Thoracic aorta (tissue), 2 donors: Measurements from ENCODE around the gene RPS15. TPM values are rescaled to one million over a fixed set of nuclear protein-coding genes. Genes with fewer than 3 reads are reported as not detected.

ENCODE experiments used
- ATAC-seq: fragments of 150-250 bp; one replicate; pipeline ENCODE4 v1.8.0; 2017; ENCODE audit warnings: low read depth; ENCODE audit not compliant: insufficient number of reproducible peaks, low FRiP score
- DNase-seq: peaks from one replicate; pipeline ENCODE4 v3.0.0-alpha.2; 2020; ENCODE audit warnings: low spot score
- H3K27ac ChIP-seq, 2 donors: fragments of 200-600 bp; sonication (generic); 1 replicate in 1 of 2; 2 replicates in 1 of 2; pipeline ENCODE4 v1.5.1; 2016; ENCODE audit warnings: mild to moderate bottlenecking in 2 of 2, moderate library complexity in 2 of 2
- H3K27me3 ChIP-seq: fragments of 200-600 bp; sonication (generic); replicated peaks from 2 replicates; pipeline ENCODE4 v1.6.0; 2016; ENCODE audit warnings: mild to moderate bottlenecking; ENCODE audit not compliant: insufficient read depth
- H3K36me3 ChIP-seq: fragments of 200-600 bp; sonication (generic); one replicate; pipeline ENCODE4 v1.5.1; 2016
- H3K4me1 ChIP-seq, 2 donors: fragments of 200-600 bp; sonication (generic); 1 replicate in 1 of 2; 2 replicates in 1 of 2; pipeline versions ENCODE4 v1.5.1 to v1.6.0; 2016; ENCODE audit warnings: low read depth in 2 of 2, mild to moderate bottlenecking in 1 of 2; ENCODE audit not compliant: control insufficient read depth in 1 of 2
- H3K4me3 ChIP-seq: fragments of 200-600 bp; sonication (generic); 2 replicates; pipeline ENCODE4 v1.5.1; 2016; ENCODE audit warnings: mild to moderate bottlenecking
- H3K9me3 ChIP-seq: fragments of 200-600 bp; sonication (generic); 2 replicates; pipeline ENCODE4 v1.5.1; 2016
- total RNA-seq, 2 donors: library from RNA; depleted of rRNA; stranded (reverse); fragments of >200 nt; gene quantifications; one replicate each; pipeline versions ENCODE4 v1.1.0 to v1.2.3, GENCODE V29; 2016
- TF ChIP-seq, protein P1 (sequence below): fragments of 200-600 bp; sonication (generic); IDR thresholded peaks from one replicate; pipeline ENCODE4 v1.5.1; 2019; ENCODE audit warnings: antibody characterized with exemption

The RPS15 gene
- total RNA-seq, 2 donors from 2014 or later, result 1,512 to 2,119 TPM

GRCh38 chr19:1440418-1440801, 2.2 kb downstream of the RPS15 start:
- H3K27me3 ChIP-seq, result no peaks in the 10 kb centered on the region
- no peak overlapping the region for H3K27ac ChIP-seq
- H3K4me3 ChIP-seq, result no peak overlapping the region
- TF ChIP-seq, protein P1, sequence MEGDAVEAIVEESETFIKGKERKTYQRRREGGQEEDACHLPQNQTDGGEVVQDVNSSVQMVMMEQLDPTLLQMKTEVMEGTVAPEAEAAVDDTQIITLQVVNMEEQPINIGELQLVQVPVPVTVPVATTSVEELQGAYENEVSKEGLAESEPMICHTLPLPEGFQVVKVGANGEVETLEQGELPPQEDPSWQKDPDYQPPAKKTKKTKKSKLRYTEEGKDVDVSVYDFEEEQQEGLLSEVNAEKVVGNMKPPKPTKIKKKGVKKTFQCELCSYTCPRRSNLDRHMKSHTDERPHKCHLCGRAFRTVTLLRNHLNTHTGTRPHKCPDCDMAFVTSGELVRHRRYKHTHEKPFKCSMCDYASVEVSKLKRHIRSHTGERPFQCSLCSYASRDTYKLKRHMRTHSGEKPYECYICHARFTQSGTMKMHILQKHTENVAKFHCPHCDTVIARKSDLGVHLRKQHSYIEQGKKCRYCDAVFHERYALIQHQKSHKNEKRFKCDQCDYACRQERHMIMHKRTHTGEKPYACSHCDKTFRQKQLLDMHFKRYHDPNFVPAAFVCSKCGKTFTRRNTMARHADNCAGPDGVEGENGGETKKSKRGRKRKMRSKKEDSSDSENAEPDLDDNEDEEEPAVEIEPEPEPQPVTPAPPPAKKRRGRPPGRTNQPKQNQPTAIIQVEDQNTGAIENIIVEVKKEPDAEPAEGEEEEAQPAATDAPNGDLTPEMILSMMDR, result no peak
- no peak for ATAC-seq
- peaks cover 13 to 31% of the 10 kb centered on the region in 2 donors for H3K4me1 ChIP-seq
- H3K36me3 ChIP-seq, result peaks cover 31% of the 10 kb centered on the region
- H3K9me3 ChIP-seq, result no peaks in the 10 kb centered on the region
- no peak for DNase-seq

- TF ChIP-seq, protein P1, result no peak
- H3K4me1 ChIP-seq, result peaks cover 18 to 35% of the 10 kb centered on the region in 2 donors
- no peak overlapping the region for H3K4me3 ChIP-seq
- H3K36me3 ChIP-seq, result peaks cover 28% of the 10 kb centered on the region
- H3K27me3 ChIP-seq, result no peaks in the 10 kb centered on the region
- ATAC-seq, result no peak
- no peak for DNase-seq
- no peaks in the 10 kb centered on the region for H3K9me3 ChIP-seq
- no peak overlapping the region for H3K27ac ChIP-seq
These were observed 2.8 kb downstream of the RPS15 start for GRCh38 chr19:1441022-1441426.

DNA sequence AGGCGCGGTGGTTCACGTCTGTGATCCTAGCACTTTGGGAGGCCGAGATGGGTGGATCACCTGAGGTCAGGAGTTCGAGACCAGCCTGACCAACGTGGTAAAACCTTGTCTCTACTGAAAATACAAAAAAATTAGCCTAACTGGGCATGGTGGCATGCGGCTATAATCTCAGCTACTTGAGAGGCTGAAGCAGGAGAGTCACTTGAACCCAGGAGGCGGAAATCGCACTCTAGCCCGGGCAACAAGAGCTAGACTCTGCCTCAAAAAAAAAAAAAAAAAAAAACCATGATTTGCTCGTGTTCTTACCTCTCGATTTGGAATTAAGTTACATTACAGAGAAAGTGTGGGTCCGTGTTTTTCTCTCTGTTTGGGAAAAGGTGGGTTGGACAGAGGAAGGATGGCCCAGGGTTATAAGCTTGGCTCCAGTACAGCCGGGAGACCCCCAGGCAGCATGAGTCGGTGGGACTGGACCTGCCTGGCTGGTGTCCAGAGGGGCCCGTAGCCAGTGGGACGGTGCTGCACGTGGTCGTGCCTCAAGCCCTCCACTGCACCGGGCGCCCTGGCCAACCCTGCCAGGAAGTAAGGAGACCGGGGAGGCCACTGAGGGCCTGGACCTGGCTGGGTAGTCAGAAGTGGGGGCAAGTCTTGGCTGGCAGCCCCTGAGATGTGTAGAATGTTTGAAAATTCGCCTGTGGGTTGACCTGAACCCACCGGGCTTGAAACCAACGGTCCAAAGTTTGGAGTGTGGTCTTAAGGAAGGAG, 3.7 kb downstream of the RPS15 start:
- no peaks in the 10 kb centered on the region for H3K9me3 ChIP-seq
- ATAC-seq, result no peak
- TF ChIP-seq, protein P1, result no peak
- H3K27ac ChIP-seq, result no peak overlapping the region
- DNase-seq, result no peak
- no peak overlapping the region for H3K4me3 ChIP-seq
- H3K36me3 ChIP-seq, result peaks cover 28% of the 10 kb centered on the region
- no peaks in the 10 kb centered on the region for H3K27me3 ChIP-seq
- H3K4me1 ChIP-seq, result peaks cover 22 to 43% of the 10 kb centered on the region in 2 donors

DNA sequence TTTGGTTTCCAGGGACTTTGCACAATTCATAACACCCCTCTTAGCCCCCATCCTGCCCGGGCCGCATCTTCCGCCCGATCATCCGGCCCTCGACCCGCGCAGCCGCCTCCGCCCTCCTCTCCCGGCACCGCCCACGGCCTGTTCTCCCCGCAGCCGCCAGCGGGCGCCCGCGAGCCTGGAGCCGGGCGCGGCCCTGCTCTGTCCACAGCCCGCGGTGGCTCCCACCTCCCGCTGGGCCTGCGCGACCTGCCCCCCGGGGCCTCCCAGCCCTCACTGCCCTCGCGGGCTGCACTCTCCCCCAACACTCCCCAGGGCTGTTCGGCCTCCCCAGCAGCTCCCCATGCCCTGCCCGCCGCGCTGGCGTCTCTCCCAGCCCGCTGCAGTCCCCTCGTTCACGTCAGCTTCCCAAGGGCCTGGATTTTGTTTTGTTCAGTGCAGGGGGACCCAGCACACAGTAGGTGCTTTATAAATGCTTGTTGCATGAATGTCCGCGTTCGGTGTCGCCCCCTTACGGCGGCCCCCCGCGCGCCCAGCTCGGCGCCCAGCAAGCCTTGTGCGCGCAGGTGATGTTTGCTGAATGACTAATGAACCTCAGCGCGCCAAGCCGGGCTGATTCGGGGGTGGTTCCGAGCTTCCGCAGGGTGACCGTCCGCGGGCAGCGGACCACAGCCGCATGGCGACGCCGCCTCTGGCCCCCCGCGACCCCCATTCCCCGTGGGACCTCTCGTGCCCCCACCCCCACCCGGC, 7.2 kb downstream of the RPS15 start:
- no peak for DNase-seq
- Histone ChIP-seq H3K36me3 (peaks cover 23% of the 10 kb centered on the region), H3K4me3 (peak overlapping the region; percentile 68), H3K9me3 (no peaks in the 10 kb centered on the region), H3K27ac (no peak overlapping the region), H3K4me1 (peaks cover 10 to 25% of the 10 kb centered on the region in 2 donors), H3K27me3 (peaks cover 9% of the 10 kb centered on the region)
- TF ChIP-seq, protein P1, result peak; percentile 87
- ATAC-seq, result peak; percentile 49

DNA sequence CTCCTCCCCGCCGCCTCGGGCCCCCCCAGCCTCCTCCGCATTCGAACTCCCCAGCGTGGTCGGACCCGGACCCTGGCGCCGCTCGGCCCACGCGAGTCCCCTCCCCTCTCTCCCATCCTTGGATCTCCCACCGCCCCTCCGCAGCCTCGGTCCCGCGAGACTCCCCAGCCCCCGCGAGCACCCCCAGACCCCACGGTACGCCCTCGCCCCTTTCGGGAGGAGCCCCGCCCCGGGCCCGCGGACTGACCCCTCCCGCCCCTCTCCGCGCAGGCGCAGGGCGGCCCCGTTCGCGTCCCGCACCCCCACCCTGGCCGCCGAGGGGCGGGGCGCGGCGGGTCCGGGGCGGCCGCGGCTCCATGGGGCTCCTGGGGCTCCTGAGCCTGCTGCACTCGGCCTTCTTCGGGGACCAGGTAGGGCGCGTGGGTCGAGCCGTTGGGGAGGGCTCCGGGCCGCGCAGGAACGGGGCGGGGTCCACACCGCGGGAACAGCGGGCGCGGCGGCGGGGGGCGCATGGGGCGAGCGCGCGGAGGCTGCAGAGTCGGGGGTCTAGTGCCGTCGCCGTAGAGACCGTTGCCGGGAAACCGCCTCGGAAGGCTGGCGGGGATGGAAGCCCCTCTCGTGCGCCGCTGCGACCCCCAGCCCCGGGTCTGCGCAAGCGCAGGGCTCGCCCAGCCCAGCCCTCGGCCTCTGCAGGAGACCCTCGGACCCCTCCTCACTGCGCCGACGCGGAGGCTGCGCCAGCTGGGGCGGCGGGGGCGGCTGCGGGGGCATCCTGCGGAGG, 7.9 kb downstream of the RPS15 start:
- no peaks in the 10 kb centered on the region for H3K9me3 ChIP-seq
- DNase-seq (no peak), ATAC-seq (no peak)
- TF ChIP-seq, protein P1, result no peak
- H3K27ac ChIP-seq, result peak overlapping the region in 1 of 2 donors; percentile 22
- peaks cover 15% of the 10 kb centered on the region for H3K36me3 ChIP-seq
- peak overlapping the region; percentile 68 for H3K4me3 ChIP-seq
- peaks cover 10 to 23% of the 10 kb centered on the region in 2 donors for H3K4me1 ChIP-seq
- peaks cover 17% of the 10 kb centered on the region for H3K27me3 ChIP-seq
